Activated CD4-positive, alpha-beta T cell treated with anti-CD3 and anti-CD28 coated beads for 4 hours (primary cell): Measurements from ENCODE around the gene ADAM22.

Experiments used
- DNase-seq, 2 donors: peaks; one replicate each; pipeline ENCODE4 v3.0.0-alpha.2; 2020

ADAM22 gene

GRCh38 chr7:88223265-88223664 lies 289.2 kb downstream of the ADAM22 start:
- no peak for DNase-seq

- DNase-seq, result no peak
These were observed 290.7 kb downstream of the ADAM22 start for GRCh38 chr7:88224601-88225275.

- no peak for DNase-seq
These were observed 292.1 kb downstream of the ADAM22 start for GRCh38 chr7:88226201-88226600.

GRCh38 chr7:88226886-88227516 lies 292.9 kb downstream of the ADAM22 start:
- no peak for DNase-seq

- no peak for DNase-seq
These were observed 295.4 kb downstream of the ADAM22 start for GRCh38 chr7:88229302-88229995.

- DNase-seq, result no peak
These were observed 296.6 kb downstream of the ADAM22 start for GRCh38 chr7:88230646-88231045.

DNA sequence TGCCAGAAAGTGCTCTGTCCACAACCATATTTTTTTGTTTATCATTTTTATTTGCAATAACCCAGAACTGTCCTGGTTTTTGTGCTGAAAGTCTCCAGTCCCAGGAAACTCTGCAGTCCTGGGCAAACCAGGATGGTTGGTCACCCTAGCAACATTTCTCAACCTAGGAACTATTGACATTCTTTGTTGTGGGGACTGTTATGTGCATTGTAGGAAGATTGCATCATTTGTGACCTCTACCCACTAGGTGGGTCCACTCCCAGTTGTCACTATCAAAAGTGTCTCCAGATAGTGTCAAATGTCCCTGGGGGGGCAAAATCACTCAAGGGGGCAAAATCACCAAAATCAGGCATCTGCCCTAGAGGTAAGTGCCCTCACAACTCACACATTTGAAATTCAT lies 299.8 kb downstream of the ADAM22 start:
- no peak for DNase-seq

DNA sequence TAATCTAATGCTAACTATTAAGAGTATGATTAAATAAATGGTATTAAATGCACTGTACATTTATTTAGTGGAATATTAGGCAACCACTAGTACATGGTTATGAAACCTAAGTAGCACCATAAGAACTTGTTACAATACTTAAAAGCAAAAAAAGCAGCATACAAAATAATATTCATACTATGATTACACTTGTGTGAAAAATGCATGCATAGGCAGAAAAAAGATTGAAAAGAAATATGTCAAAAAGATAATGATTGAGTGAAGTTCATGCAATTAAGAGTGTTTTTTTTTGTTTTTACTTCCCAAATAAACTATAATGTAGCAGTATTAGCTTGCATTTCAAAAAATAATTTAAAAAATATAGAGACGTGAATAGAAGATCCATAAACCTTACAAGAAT lies 305.8 kb downstream of the ADAM22 start:
- DNase-seq, result no peak

- no peak for DNase-seq
These were observed 309.4 kb downstream of the ADAM22 start for GRCh38 chr7:88243345-88243909.

DNA sequence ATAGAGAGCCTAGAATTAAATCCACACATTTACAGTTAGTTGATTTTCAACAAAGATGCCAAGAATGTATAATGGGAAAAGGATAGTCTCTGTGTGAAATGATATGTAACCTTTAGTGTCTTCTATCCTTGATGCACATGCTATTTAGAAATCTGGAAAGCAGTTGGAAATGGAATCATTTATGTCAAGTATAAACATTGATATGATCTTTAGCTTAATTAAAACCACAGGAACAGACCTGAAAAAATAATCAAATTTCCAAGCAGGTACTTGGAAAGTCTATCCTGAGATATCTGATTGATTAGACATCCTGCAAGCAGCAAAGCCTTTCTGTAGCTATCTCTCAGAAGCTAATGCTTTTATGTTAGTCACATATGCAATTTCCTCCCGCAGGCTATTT lies 310.2 kb downstream of the ADAM22 start:
- DNase-seq, result no peak
